ENCODE measurements around the gene PPP1R1B. TPM values are rescaled to one million over a fixed set of nuclear protein-coding genes. Genes with fewer than 3 reads are reported as not detected.

Gene PPP1R1B
- total and polyA plus RNA-seq, 9 of the 15 experiments (the other 6 are each of a cell fraction or from before 2014, with no cell fraction given): 0.07 to 0.18 (median 0.10) TPM; not detected in 4

DNA sequence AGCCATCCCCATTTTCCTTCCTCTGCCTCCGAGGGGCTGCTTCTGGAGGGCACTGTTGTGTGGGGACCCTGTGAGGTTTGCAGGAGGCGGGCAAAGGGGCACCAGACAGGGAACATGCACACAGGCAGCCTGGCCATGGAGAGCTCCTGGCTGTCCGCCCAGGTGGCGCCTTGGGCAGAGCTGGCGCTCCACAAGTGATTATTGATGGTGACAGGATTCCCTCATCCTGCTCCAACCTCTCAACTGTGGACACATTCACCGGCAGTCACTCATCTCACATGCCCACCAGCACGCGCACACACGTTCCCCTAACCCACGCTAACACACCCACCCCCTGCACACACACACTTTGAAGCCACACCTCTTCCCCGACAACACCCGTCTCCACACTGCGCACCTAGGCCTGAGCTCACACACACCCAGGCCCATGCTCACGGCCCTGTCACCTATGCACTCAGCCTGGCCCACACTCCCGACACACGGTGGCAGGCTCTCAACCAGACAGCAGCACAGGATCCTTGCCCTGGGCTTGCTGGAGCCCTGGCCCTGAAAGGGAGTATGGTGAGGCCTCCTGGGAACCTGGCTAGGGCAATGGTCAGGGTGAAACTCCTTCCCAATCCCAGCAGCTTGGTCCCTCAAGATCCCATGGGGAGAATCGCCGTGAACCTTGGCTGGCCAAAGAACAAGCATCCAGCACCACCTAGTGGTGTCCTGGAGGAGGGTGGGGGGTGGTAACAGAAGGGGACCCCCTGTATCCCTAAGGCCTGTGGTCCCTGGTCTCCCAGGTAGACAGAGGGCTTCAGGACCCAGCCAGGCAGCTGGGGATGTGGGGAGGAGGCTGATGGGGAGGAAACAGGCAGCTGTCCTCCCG lies 45.1 kb downstream of the PPP1R1B start (continued):
- TF ChIP-seq, protein P1, sequence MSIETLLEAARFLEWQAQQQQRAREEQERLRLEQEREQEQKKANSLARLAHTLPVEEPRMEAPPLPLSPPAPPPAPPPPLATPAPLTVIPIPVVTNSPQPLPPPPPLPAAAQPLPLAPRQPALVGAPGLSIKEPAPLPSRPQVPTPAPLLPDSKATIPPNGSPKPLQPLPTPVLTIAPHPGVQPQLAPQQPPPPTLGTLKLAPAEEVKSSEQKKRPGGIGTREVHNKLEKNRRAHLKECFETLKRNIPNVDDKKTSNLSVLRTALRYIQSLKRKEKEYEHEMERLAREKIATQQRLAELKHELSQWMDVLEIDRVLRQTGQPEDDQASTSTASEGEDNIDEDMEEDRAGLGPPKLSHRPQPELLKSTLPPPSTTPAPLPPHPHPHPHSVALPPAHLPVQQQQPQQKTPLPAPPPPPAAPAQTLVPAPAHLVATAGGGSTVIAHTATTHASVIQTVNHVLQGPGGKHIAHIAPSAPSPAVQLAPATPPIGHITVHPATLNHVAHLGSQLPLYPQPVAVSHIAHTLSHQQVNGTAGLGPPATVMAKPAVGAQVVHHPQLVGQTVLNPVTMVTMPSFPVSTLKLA (conservative IDR thresholded peaks at IDR 0.05): no peak
- TF ChIP-seq MAFK (IDR thresholded peaks at IDR 0.05; ENCODE audit: low read length) (no peak), NFIC (IDR thresholded peaks at IDR 0.05) (0 out of 2 replicates have a peak, but pooled peaks have one; percentile 10), CHD1 (IDR thresholded peaks at IDR 0.05; ENCODE audit: low read length) (no peak), CXXC5 (CRISPR knock-in tag; IDR thresholded peaks at IDR 0.05) (no peak), SUPT5H (IDR thresholded peaks at IDR 0.05) (peak; percentile 50; the same call in 1 of the 2 replicates), PRMT5 (CRISPR knock-in tag; IDR thresholded peaks at IDR 0.05) (no peak), THRAP3 (IDR thresholded peaks at IDR 0.05; ENCODE audit: borderline replicate concordance) (no peak), ZNF696 (CRISPR knock-in tag; conservative IDR thresholded peaks at IDR 0.05) (no peak), SREBF1 (IDR thresholded peaks at IDR 0.05; ENCODE audit: borderline replicate concordance, low read depth, low read length) (no peak), SIN3B (IDR thresholded peaks at IDR 0.05; ENCODE audit: low read depth) (no peak), U2AF1 (optimal IDR thresholded peaks at IDR 0.05; ENCODE audit: low read depth, low read length) (no peak), HDGF (IDR thresholded peaks at IDR 0.05) (peak; percentile 47; the same call in 1 of the 2 replicates), BCOR (IDR thresholded peaks at IDR 0.05) (no peak), ZNF695 (CRISPR knock-in tag; IDR thresholded peaks at IDR 0.05) (no peak), HDAC8 (tag; IDR thresholded peaks at IDR 0.05) (no peak), ZNF583 (CRISPR knock-in tag; IDR thresholded peaks at IDR 0.05) (no peak), RB1 (IDR thresholded peaks at IDR 0.05; ENCODE audit: low read depth) (peak; percentile 22; the same call in 1 of the 2 replicates)
- TF ChIP-seq, protein P2, sequence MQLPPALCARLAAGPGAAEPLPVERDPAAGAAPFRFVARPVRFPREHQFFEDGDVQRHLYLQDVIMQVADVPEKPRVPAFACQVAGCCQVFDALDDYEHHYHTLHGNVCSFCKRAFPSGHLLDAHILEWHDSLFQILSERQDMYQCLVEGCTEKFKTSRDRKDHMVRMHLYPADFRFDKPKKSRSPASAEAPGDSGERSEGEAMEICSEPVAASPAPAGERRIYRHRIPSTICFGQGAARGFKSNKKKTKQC (CRISPR knock-in tag; IDR thresholded peaks at IDR 0.05): no peak
- TF ChIP-seq, protein P3, sequence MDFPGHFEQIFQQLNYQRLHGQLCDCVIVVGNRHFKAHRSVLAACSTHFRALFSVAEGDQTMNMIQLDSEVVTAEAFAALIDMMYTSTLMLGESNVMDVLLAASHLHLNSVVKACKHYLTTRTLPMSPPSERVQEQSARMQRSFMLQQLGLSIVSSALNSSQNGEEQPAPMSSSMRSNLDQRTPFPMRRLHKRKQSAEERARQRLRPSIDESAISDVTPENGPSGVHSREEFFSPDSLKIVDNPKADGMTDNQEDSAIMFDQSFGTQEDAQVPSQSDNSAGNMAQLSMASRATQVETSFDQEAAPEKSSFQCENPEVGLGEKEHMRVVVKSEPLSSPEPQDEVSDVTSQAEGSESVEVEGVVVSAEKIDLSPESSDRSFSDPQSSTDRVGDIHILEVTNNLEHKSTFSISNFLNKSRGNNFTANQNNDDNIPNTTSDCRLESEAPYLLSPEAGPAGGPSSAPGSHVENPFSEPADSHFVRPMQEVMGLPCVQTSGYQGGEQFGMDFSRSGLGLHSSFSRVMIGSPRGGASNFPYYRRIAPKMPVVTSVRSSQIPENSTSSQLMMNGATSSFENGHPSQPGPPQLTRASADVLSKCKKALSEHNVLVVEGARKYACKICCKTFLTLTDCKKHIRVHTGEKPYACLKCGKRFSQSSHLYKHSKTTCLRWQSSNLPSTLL (IDR thresholded peaks at IDR 0.05): 0 out of 2 replicates have a peak, but pooled peaks have one; percentile 24
- TF ChIP-seq, protein P4, sequence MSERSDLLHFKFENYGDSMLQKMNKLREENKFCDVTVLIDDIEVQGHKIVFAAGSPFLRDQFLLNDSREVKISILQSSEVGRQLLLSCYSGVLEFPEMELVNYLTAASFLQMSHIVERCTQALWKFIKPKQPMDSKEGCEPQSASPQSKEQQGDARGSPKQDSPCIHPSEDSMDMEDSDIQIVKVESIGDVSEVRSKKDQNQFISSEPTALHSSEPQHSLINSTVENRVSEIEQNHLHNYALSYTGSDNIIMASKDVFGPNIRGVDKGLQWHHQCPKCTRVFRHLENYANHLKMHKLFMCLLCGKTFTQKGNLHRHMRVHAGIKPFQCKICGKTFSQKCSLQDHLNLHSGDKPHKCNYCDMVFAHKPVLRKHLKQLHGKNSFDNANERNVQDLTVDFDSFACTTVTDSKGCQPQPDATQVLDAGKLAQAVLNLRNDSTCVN (CRISPR knock-in tag; IDR thresholded peaks at IDR 0.05): no peak
- TF ChIP-seq, protein P5, sequence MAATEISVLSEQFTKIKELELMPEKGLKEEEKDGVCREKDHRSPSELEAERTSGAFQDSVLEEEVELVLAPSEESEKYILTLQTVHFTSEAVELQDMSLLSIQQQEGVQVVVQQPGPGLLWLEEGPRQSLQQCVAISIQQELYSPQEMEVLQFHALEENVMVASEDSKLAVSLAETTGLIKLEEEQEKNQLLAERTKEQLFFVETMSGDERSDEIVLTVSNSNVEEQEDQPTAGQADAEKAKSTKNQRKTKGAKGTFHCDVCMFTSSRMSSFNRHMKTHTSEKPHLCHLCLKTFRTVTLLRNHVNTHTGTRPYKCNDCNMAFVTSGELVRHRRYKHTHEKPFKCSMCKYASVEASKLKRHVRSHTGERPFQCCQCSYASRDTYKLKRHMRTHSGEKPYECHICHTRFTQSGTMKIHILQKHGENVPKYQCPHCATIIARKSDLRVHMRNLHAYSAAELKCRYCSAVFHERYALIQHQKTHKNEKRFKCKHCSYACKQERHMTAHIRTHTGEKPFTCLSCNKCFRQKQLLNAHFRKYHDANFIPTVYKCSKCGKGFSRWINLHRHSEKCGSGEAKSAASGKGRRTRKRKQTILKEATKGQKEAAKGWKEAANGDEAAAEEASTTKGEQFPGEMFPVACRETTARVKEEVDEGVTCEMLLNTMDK (IDR thresholded peaks at IDR 0.05; ENCODE audit: borderline replicate concordance, insufficient read depth, low read depth, low read length, poor library complexity, severe bottlenecking): peak; percentile 5
